H1 (cell line): Measurements from ENCODE around the gene MAN1A2. TPM values are rescaled to one million over a fixed set of nuclear protein-coding genes. Genes with fewer than 3 reads are reported as not detected.

ENCODE experiments used
- ASH2L ChIP-seq: fragments of 200-600, 300-600 bp; sonication (generic); IDR thresholded peaks from one replicate; pipeline ENCODE4 v1.7.1; 2017; ENCODE audit warnings: low read length
- EZH2 ChIP-seq: fragments of 200-600 bp; sonication (generic); IDR thresholded peaks from 2 replicates; pipeline ENCODE4 v1.7.1; 2012; ENCODE audit warnings: low read depth, mild to moderate bottlenecking, moderate library complexity, low read length, inconsistent platforms; ENCODE audit not compliant: severe bottlenecking
- RBBP5 ChIP-seq: IDR thresholded peaks from 2 replicates; pipeline ENCODE4 v1.7.1; 2012; ENCODE audit warnings: low read depth, mild to moderate bottlenecking, inconsistent platforms, low read length, moderate library complexity, borderline replicate concordance
- SAP30 ChIP-seq: fragments of 300-600 bp; sonication (generic); IDR thresholded peaks from 2 replicates; pipeline ENCODE4 v1.7.1; 2012; ENCODE audit warnings: low read length, moderate library complexity, mild to moderate bottlenecking, inconsistent platforms; ENCODE audit not compliant: insufficient read depth, insufficient replicate concordance
- polyA plus RNA-seq, 7 experiments: library from polyadenylated mRNA; depleted of rRNA in 3 of 7; stranded (reverse) in 5 of 7; unstranded in 2 of 7; fragments of >200 nt in 5 of 7; fragments of 200-250 nt in 2 of 7; gene quantifications; 1 replicate in 5 of 7; 2 replicates in 1 of 7; 4 replicates in 1 of 7; pipeline versions ENCODE4 v1.2.1 to v1.2.3, GENCODE V29; 2011 to 2013; ENCODE audit warnings: missing spikeins in 2 of 7, mixed read lengths in 2 of 7
- total RNA-seq: library from RNA; stranded (reverse); fragmentation: NEBNext Ultra II Directional; extraction: Animal tissue kit (Norgen Biotek cat#: 25700); gene quantifications from 2 replicates; pipeline ENCODE4 v1.2.1, GENCODE V29; 2021
- TF ChIP-seq, protein P1 (sequence below): fragments of 300-600 bp; sonication (generic); IDR thresholded peaks from 2 replicates; pipeline ENCODE4 v1.7.1; 2012; ENCODE audit warnings: low read length, moderate library complexity, mild to moderate bottlenecking, inconsistent platforms; ENCODE audit not compliant: insufficient replicate concordance

The MAN1A2 gene
- total and polyA plus RNA-seq, 2 of the 8 experiments (the other 6 are each of a cell fraction or from before 2014, with no cell fraction given) = 5.5 to 18.8 TPM

DNA sequence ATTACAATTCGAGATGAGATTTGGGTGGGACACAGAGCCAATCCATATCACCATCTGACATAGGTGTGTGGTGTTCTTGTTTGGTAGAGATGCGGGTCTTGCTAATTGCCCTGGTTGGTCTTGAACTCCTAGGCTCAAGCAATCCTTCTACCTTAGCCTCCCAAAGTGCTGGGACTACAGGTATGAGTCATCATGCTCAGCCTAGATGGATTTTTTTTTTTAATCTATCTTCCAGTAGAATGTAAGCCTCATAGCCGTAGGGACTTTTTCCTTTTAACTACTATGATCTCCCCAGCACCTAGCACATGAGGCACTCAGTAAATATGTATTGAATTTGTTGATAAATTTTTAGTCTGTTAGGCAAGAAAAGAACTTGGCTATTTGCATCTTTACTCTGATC lies 144.0 kb downstream of the MAN1A2 start (continued):
- TF ChIP-seq, protein P1, sequence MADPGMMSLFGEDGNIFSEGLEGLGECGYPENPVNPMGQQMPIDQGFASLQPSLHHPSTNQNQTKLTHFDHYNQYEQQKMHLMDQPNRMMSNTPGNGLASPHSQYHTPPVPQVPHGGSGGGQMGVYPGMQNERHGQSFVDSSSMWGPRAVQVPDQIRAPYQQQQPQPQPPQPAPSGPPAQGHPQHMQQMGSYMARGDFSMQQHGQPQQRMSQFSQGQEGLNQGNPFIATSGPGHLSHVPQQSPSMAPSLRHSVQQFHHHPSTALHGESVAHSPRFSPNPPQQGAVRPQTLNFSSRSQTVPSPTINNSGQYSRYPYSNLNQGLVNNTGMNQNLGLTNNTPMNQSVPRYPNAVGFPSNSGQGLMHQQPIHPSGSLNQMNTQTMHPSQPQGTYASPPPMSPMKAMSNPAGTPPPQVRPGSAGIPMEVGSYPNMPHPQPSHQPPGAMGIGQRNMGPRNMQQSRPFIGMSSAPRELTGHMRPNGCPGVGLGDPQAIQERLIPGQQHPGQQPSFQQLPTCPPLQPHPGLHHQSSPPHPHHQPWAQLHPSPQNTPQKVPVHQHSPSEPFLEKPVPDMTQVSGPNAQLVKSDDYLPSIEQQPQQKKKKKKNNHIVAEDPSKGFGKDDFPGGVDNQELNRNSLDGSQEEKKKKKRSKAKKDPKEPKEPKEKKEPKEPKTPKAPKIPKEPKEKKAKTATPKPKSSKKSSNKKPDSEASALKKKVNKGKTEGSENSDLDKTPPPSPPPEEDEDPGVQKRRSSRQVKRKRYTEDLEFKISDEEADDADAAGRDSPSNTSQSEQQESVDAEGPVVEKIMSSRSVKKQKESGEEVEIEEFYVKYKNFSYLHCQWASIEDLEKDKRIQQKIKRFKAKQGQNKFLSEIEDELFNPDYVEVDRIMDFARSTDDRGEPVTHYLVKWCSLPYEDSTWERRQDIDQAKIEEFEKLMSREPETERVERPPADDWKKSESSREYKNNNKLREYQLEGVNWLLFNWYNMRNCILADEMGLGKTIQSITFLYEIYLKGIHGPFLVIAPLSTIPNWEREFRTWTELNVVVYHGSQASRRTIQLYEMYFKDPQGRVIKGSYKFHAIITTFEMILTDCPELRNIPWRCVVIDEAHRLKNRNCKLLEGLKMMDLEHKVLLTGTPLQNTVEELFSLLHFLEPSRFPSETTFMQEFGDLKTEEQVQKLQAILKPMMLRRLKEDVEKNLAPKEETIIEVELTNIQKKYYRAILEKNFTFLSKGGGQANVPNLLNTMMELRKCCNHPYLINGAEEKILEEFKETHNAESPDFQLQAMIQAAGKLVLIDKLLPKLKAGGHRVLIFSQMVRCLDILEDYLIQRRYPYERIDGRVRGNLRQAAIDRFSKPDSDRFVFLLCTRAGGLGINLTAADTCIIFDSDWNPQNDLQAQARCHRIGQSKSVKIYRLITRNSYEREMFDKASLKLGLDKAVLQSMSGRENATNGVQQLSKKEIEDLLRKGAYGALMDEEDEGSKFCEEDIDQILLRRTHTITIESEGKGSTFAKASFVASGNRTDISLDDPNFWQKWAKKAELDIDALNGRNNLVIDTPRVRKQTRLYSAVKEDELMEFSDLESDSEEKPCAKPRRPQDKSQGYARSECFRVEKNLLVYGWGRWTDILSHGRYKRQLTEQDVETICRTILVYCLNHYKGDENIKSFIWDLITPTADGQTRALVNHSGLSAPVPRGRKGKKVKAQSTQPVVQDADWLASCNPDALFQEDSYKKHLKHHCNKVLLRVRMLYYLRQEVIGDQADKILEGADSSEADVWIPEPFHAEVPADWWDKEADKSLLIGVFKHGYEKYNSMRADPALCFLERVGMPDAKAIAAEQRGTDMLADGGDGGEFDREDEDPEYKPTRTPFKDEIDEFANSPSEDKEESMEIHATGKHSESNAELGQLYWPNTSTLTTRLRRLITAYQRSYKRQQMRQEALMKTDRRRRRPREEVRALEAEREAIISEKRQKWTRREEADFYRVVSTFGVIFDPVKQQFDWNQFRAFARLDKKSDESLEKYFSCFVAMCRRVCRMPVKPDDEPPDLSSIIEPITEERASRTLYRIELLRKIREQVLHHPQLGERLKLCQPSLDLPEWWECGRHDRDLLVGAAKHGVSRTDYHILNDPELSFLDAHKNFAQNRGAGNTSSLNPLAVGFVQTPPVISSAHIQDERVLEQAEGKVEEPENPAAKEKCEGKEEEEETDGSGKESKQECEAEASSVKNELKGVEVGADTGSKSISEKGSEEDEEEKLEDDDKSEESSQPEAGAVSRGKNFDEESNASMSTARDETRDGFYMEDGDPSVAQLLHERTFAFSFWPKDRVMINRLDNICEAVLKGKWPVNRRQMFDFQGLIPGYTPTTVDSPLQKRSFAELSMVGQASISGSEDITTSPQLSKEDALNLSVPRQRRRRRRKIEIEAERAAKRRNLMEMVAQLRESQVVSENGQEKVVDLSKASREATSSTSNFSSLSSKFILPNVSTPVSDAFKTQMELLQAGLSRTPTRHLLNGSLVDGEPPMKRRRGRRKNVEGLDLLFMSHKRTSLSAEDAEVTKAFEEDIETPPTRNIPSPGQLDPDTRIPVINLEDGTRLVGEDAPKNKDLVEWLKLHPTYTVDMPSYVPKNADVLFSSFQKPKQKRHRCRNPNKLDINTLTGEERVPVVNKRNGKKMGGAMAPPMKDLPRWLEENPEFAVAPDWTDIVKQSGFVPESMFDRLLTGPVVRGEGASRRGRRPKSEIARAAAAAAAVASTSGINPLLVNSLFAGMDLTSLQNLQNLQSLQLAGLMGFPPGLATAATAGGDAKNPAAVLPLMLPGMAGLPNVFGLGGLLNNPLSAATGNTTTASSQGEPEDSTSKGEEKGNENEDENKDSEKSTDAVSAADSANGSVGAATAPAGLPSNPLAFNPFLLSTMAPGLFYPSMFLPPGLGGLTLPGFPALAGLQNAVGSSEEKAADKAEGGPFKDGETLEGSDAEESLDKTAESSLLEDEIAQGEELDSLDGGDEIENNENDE = no peak
- TF ChIP-seq RBBP5 = no peak
- TF ChIP-seq ASH2L = no peak
- no peak for TF ChIP-seq EZH2
- no peak for TF ChIP-seq SAP30
